ENCODE results near the gene EYA2. TPM values are rescaled to one million over a fixed set of nuclear protein-coding genes. Genes with fewer than 3 reads are reported as not detected.

EYA2 gene
- total RNA-seq, 4 donors from 2014 or later = 9.9 to 20.1 (median 13.8) TPM

DNA sequence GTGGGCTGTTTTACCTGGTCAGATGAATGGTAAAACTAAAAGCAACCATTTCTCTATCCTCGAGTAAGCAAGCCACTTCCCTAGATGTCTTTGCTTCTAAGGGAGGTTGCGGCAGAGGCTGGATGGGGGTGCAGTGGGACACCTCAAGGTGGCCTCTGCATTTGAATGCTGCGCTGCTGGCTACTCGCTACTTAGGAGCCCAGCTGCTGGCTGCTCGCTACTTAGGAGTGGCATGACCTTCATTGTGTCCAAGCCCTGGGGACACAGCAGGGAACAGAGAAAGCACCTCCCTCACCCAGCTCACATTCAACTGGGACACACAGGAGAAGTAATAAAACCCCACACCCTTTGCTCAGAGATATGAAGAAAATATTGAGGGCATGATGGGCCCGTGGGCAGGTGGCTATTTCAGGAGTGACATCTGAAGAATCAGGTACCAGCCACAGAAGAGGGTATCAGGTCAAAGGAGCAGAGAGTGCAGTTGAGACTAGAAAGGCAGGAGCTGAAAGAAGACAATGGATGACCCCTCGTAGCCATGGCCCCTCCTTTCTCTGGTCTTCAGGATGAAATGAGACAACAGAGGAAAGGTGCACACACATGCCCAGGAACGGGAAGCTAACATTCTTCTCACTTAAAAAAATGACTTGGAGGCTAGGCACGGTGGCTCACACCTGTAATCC, 312.5 kb downstream of the EYA2 start:
- no peak for TF ChIP-seq POLR2A (IDR thresholded peaks at IDR 0.05)
- TF ChIP-seq, protein P1, sequence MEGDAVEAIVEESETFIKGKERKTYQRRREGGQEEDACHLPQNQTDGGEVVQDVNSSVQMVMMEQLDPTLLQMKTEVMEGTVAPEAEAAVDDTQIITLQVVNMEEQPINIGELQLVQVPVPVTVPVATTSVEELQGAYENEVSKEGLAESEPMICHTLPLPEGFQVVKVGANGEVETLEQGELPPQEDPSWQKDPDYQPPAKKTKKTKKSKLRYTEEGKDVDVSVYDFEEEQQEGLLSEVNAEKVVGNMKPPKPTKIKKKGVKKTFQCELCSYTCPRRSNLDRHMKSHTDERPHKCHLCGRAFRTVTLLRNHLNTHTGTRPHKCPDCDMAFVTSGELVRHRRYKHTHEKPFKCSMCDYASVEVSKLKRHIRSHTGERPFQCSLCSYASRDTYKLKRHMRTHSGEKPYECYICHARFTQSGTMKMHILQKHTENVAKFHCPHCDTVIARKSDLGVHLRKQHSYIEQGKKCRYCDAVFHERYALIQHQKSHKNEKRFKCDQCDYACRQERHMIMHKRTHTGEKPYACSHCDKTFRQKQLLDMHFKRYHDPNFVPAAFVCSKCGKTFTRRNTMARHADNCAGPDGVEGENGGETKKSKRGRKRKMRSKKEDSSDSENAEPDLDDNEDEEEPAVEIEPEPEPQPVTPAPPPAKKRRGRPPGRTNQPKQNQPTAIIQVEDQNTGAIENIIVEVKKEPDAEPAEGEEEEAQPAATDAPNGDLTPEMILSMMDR (IDR thresholded peaks at IDR 0.05) = no peak
- peak overlapping the region; percentile 61 to 83 (median 62) for H3K27ac ChIP-seq
- H3K27me3 ChIP-seq = no peaks in the 10 kb centered on the region
- WGBS, 2 donors = 67 to 74% methylated on average over 8 to 9 of the region's 9 CpGs
- intact Hi-C loops (cut with DNase I) = no loop called here
- DNase-seq = peak; percentile 38 to 54
- H3K4me1 ChIP-seq = peaks cover 0 to 5% of the 10 kb centered on the region in 2 donors
- H3K4me3 ChIP-seq (replicated peaks in 1 of 3) = no peak overlapping the region
- H3K36me3 ChIP-seq = peaks cover 18 to 23% of the 10 kb centered on the region in 2 donors
- H3K9me3 ChIP-seq = no peaks in the 10 kb centered on the region

DNA sequence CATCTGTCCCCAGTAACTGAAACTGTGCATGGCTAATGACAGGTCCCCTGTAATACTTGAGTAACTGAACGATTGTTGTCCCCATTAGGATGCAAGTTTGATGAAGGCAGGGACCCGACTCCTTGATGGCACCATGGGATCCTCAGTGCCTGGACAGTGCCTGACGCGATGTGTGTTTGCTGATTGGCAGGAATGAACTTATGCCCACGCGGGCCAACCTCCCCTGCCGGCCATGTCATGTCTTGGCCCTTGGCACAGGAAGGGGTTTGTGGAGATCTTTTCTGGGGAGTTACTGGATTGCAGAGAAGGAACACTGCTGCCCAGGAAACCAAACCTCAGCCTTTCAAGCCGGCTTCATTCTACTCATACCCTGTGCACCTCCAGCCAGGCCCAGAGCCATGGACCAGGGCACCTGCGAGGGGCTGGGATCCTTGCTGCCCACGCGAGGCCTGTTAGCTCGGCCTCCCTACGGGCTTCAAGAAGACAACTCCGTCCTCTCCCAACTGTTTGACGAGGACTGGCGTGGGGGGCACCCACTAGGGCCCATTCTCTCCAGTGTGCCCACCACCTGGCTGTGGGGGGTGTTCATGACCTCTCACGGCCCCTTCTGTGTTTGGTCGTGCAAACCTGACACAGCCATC, 314.0 kb downstream of the EYA2 start:
- H3K4me1 ChIP-seq = peaks cover 0 to 5% of the 10 kb centered on the region in 2 donors
- H3K9me3 ChIP-seq = no peaks in the 10 kb centered on the region
- intact Hi-C loops (cut with DNase I) = no loop called here
- TF ChIP-seq, protein P1 (IDR thresholded peaks at IDR 0.05) = no peak
- no peak for TF ChIP-seq POLR2A (IDR thresholded peaks at IDR 0.05)
- peaks cover 18 to 30% of the 10 kb centered on the region in 2 donors for H3K36me3 ChIP-seq
- no peaks in the 10 kb centered on the region for H3K27me3 ChIP-seq
- no peak overlapping the region for H3K4me3 ChIP-seq (replicated peaks in 1 of 3)
- DNase-seq = no peak
- 93 to 98% methylated on average over 11 to 14 of the region's 18 CpGs for WGBS, 2 donors
- no peak overlapping the region for H3K27ac ChIP-seq

DNA sequence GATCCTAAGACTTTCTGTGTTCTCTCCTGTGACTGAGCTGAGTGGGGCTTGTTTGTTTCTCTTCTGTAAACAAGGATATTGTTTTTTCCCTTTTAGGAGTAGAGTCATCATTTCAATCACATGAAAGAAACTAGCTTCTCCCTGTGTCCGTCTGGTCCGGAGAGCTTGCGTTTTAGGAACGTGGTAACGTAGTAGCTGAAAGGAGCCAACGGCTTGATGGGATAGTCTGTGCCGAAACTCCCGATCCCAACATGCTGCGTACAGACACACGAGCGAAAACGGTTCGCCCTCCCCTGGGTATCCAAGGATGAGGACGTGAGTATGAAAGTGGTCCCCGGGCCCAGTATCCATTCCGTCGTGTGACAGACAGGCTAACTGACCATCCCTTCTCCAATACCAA, 315.3 kb downstream of the EYA2 start:
- TF ChIP-seq POLR2A (IDR thresholded peaks at IDR 0.05) = no peak
- Histone ChIP-seq H3K27me3 (no peaks in the 10 kb centered on the region), H3K4me3 (replicated peaks in 1 of 3) (no peak overlapping the region), H3K9me3 (no peaks in the 10 kb centered on the region), H3K36me3 (peaks cover 18 to 30% of the 10 kb centered on the region in 2 donors), H3K27ac (no peak overlapping the region), H3K4me1 (peaks cover 0 to 5% of the 10 kb centered on the region in 2 donors)
- WGBS, 2 donors = 94 to 97% methylated on average over 17 of the region's 17 CpGs
- intact Hi-C loops (cut with DNase I) = no loop called here
- no peak for DNase-seq

DNA sequence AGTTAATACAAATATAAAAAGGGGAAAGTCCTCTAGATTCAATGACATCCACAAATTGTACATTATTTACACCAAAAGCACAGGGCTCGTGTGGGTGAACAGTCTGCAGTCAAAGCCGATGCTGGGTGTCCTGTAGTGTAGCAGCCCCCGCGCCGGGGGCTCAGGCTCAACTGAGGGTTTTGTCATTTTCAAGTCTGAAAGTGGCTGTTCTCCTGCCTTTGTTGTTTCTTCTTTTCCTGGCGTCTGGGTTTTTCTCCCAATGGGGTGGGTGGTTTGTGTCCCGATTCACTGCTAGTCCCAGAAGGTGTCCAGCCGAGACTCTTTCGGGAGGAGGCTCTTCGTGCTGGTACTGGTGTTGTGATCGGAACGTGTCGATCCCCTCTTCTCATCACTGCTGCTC, 315.8 kb downstream of the EYA2 start:
- TF ChIP-seq POLR2A (IDR thresholded peaks at IDR 0.05) = no peak
- TF ChIP-seq, protein P1 (IDR thresholded peaks at IDR 0.05) = no peak

DNA sequence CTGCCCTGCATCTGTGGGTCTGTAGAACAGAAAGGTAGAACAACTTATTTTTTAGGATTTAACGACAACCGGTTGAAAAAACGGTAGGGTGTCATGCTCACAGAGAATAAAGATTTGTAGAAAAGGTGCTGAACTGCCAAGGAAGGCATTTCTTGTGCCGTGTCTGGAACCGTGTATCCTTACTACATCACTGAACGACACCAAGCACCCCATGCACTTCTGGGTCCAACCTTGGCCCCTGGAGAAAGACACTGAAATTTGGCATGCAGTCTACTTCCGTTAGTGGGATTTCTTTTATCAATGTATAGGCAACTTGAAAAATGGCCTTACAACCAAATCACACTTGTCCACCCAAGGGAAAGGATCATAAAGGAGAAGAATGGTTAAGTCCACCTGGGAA, 316.4 kb downstream of the EYA2 start:
- intact Hi-C loops (cut with DNase I) = no loop called here
- peaks cover 4 to 15% of the 10 kb centered on the region in 2 donors for H3K4me1 ChIP-seq

More for the DNA sequence above, 315.8 kb downstream of the EYA2 start:
- intact Hi-C loops (cut with DNase I) = no loop called here
- Histone ChIP-seq H3K4me1 (peaks cover 0 to 10% of the 10 kb centered on the region in 2 donors), H3K27me3 (no peaks in the 10 kb centered on the region), H3K9me3 (no peaks in the 10 kb centered on the region), H3K4me3 (replicated peaks in 1 of 3) (no peak overlapping the region), H3K36me3 (peaks cover 18 to 30% of the 10 kb centered on the region in 2 donors), H3K27ac (no peak overlapping the region)
- DNase-seq = no peak
- WGBS, 2 donors = 94 to 95% methylated on average over 13 of the region's 13 CpGs

More for the DNA sequence above, 316.4 kb downstream of the EYA2 start:
- Histone ChIP-seq H3K4me3 (replicated peaks in 1 of 3) (no peak overlapping the region), H3K27ac (no peak overlapping the region), H3K27me3 (no peaks in the 10 kb centered on the region), H3K36me3 (peaks cover 18 to 30% of the 10 kb centered on the region in 2 donors), H3K9me3 (no peaks in the 10 kb centered on the region)
- 95% methylated on average over 7 of the region's 7 CpGs for WGBS, 2 donors
- no peak for DNase-seq
- no peak for TF ChIP-seq POLR2A (IDR thresholded peaks at IDR 0.05)
- TF ChIP-seq, protein P1 (IDR thresholded peaks at IDR 0.05) = no peak
